Fibroblast of lung (primary cell): ENCODE data around the gene ARL2BP.

ENCODE experiments used
- CTCF ChIP-seq, 2 donors: IDR thresholded peaks in 1 of 2; conservative IDR thresholded peaks in 1 of 2; 1 replicate in 1 of 2; 2 replicates in 1 of 2; pipeline ENCODE4 v1.5.1; 2011 to 2012; ENCODE audit warnings: low read length in 2 of 2, control low read depth in 1 of 2, inconsistent platforms in 1 of 2, low read depth in 1 of 2, mild to moderate bottlenecking in 1 of 2
- EZH2 ChIP-seq: IDR thresholded peaks from 2 replicates; pipeline ENCODE4 v1.5.1; 2012; ENCODE audit warnings: low read length, control low read depth, mild to moderate bottlenecking; ENCODE audit errors: missing control alignments

- TF ChIP-seq CTCF (conservative IDR thresholded peaks at IDR 0.05 in 1 of 2, IDR thresholded peaks at IDR 0.05 in 1 of 2; ENCODE audit: low read depth in 1 of 2, low read length in 2 of 2), result no peak
- TF ChIP-seq EZH2, result no peak
Observed at GRCh38 chr16:57231821-57232350, 13.2 kb upstream of the ARL2BP start.
